SK-N-SH (cell line): ENCODE data around the gene C11orf52. TPM values are rescaled to one million over a fixed set of nuclear protein-coding genes. Genes with fewer than 3 reads are reported as not detected.

Experiments used
- EZH2phosphoT487 ChIP-seq: fragments of 200-600 bp; sonication (generic); IDR thresholded peaks from 2 replicates; pipeline ENCODE4 v1.6.1; 2017; ENCODE audit warnings: low read depth, mixed run types, mild to moderate bottlenecking, antibody characterized with exemption, moderate library complexity, borderline replicate concordance
- FOXJ3 ChIP-seq: sonication (generic); formaldehyde crosslinking; IDR thresholded peaks from 2 replicates; pipeline ENCODE4 v1.5.1; 2020; ENCODE audit warnings: mild to moderate bottlenecking, missing genetic modification reagents
- GABPA ChIP-seq: IDR thresholded peaks from 2 replicates; pipeline ENCODE4 v1.4.0; 2012; ENCODE audit warnings: low read depth, mild to moderate bottlenecking
- JUND ChIP-seq: IDR thresholded peaks from 2 replicates; pipeline ENCODE4 v1.4.0; 2012
- MEF2A ChIP-seq: IDR thresholded peaks from 2 replicates; pipeline ENCODE4 v1.4.0; 2012; ENCODE audit warnings: low read depth, borderline replicate concordance
- MXI1 ChIP-seq: IDR thresholded peaks from 2 replicates; pipeline ENCODE4 v1.6.1; 2012; ENCODE audit warnings: mild to moderate bottlenecking, low read depth, low read length, improper control_type of control experiment
- NFIC ChIP-seq: IDR thresholded peaks from 2 replicates; pipeline ENCODE4 v1.4.0; 2012; ENCODE audit warnings: borderline replicate concordance
- POLR2AphosphoS5 ChIP-seq: IDR thresholded peaks from 2 replicates; pipeline ENCODE4 v1.6.1; 2012; ENCODE audit warnings: low read depth, low read length
- SIN3A ChIP-seq: IDR thresholded peaks from 2 replicates; pipeline ENCODE4 v1.6.1; 2012; ENCODE audit warnings: low read depth, mild to moderate bottlenecking, low read length, moderate library complexity, borderline replicate concordance
- TAF1 ChIP-seq: IDR thresholded peaks from 2 replicates; pipeline ENCODE4 v1.6.1; 2012; ENCODE audit warnings: low read depth, mild to moderate bottlenecking, low read length, moderate library complexity, borderline replicate concordance
- polyA plus RNA-seq, 3 experiments: library from polyadenylated mRNA; depleted of rRNA; stranded (reverse); fragments of >200 nt; gene quantifications; 2 replicates each; pipeline ENCODE4 v1.2.3, GENCODE V29; 2012
- TF ChIP-seq, protein P1 (sequence below): IDR thresholded peaks from 2 replicates; pipeline ENCODE4 v1.4.0; 2012; ENCODE audit warnings: low read depth, borderline replicate concordance
- TF ChIP-seq, protein P2 (sequence below): fragments of 150-350 bp; IDR thresholded peaks from 2 replicates; pipeline ENCODE4 v1.6.1; 2016; ENCODE audit warnings: mild to moderate bottlenecking, low read depth, low read length
- TF ChIP-seq, protein P3 (sequence below): IDR thresholded peaks from 2 replicates; pipeline ENCODE4 v1.4.0; 2012; ENCODE audit warnings: low read depth, borderline replicate concordance
- TF ChIP-seq, protein P4 (sequence below): IDR thresholded peaks from 2 replicates; pipeline ENCODE4 v1.6.1; 2012; ENCODE audit warnings: mild to moderate bottlenecking, low read depth, low read length, moderate library complexity

Gene C11orf52
- polyA plus RNA-seq, 1 of the 3 experiments (the other 2 are of a cell fraction): not detected

DNA sequence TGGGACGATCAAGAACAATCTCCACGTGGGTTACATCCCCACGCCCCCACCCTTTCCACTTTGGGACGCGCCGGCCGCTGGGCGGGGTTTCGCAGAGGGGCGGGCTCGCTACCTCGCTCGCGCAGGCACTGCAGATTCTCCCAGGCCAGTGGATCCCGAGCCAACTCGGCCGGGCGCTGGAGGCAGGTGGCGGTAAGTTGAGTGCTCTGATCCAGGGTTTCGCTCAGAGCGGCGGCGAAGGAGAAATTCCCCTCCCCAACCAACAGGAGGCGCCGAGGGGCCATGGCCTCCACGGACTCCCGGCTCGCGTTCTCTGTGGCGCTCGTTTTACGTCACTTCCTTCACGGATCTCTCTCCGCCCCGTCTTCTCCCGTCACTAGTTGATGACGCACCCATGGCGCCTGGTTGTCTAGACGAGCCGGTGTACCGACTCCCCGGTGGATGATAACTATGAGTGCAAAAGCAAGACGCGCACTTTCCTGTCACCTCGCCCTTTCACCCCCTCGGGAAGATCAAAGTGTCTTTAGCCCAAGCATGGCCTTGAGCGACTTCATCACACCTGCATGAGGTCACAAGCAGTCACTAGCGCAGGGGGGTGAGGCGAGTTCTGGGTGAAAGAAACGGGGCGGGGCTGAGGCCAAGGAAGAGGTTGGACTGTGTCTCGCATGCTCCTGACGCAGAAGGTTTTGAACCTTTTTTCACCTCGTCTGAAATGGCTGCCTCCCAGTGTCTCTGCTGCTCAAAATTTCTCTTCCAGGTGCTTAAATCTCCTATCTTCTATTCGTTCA lies 39.7 kb upstream of the C11orf52 start, which contains the start of the genes CFAP68 and FDXACB1 (continued):
- TF ChIP-seq, protein P1, sequence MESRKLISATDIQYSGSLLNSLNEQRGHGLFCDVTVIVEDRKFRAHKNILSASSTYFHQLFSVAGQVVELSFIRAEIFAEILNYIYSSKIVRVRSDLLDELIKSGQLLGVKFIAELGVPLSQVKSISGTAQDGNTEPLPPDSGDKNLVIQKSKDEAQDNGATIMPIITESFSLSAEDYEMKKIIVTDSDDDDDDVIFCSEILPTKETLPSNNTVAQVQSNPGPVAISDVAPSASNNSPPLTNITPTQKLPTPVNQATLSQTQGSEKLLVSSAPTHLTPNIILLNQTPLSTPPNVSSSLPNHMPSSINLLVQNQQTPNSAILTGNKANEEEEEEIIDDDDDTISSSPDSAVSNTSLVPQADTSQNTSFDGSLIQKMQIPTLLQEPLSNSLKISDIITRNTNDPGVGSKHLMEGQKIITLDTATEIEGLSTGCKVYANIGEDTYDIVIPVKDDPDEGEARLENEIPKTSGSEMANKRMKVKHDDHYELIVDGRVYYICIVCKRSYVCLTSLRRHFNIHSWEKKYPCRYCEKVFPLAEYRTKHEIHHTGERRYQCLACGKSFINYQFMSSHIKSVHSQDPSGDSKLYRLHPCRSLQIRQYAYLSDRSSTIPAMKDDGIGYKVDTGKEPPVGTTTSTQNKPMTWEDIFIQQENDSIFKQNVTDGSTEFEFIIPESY: no peak
- peak; percentile 43; the same call in 1 of the 2 replicates for TF ChIP-seq TAF1
- 0 out of 2 replicates have a peak, but pooled peaks have one; percentile 10 for TF ChIP-seq NFIC
- TF ChIP-seq EZH2phosphoT487: no peak
- peak; percentile 98; the same call in 1 of the 2 replicates for TF ChIP-seq MXI1
- no peak for TF ChIP-seq FOXJ3 (CRISPR knock-in tag)
- no peak; the same call in 1 of the 2 replicates for TF ChIP-seq JUND
- TF ChIP-seq POLR2AphosphoS5: peak; percentile 78
- TF ChIP-seq, protein P2, sequence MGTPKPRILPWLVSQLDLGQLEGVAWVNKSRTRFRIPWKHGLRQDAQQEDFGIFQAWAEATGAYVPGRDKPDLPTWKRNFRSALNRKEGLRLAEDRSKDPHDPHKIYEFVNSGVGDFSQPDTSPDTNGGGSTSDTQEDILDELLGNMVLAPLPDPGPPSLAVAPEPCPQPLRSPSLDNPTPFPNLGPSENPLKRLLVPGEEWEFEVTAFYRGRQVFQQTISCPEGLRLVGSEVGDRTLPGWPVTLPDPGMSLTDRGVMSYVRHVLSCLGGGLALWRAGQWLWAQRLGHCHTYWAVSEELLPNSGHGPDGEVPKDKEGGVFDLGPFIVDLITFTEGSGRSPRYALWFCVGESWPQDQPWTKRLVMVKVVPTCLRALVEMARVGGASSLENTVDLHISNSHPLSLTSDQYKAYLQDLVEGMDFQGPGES: no peak
- no peak for TF ChIP-seq MEF2A
- TF ChIP-seq, protein P3, sequence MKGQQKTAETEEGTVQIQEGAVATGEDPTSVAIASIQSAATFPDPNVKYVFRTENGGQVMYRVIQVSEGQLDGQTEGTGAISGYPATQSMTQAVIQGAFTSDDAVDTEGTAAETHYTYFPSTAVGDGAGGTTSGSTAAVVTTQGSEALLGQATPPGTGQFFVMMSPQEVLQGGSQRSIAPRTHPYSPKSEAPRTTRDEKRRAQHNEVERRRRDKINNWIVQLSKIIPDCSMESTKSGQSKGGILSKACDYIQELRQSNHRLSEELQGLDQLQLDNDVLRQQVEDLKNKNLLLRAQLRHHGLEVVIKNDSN: no peak
- TF ChIP-seq GABPA: peak; percentile 87
- TF ChIP-seq SIN3A: peak; percentile 68; the same call in 1 of the 2 replicates
- TF ChIP-seq, protein P4, sequence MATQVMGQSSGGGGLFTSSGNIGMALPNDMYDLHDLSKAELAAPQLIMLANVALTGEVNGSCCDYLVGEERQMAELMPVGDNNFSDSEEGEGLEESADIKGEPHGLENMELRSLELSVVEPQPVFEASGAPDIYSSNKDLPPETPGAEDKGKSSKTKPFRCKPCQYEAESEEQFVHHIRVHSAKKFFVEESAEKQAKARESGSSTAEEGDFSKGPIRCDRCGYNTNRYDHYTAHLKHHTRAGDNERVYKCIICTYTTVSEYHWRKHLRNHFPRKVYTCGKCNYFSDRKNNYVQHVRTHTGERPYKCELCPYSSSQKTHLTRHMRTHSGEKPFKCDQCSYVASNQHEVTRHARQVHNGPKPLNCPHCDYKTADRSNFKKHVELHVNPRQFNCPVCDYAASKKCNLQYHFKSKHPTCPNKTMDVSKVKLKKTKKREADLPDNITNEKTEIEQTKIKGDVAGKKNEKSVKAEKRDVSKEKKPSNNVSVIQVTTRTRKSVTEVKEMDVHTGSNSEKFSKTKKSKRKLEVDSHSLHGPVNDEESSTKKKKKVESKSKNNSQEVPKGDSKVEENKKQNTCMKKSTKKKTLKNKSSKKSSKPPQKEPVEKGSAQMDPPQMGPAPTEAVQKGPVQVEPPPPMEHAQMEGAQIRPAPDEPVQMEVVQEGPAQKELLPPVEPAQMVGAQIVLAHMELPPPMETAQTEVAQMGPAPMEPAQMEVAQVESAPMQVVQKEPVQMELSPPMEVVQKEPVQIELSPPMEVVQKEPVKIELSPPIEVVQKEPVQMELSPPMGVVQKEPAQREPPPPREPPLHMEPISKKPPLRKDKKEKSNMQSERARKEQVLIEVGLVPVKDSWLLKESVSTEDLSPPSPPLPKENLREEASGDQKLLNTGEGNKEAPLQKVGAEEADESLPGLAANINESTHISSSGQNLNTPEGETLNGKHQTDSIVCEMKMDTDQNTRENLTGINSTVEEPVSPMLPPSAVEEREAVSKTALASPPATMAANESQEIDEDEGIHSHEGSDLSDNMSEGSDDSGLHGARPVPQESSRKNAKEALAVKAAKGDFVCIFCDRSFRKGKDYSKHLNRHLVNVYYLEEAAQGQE: peak; percentile 43; the same call in 1 of the 2 replicates
- TF ChIP-seq, all 33 proteins: peak for 18
